Neural cell (in vitro differentiated cells): ENCODE data around the gene RAP1B.

Source experiments
- CTCF ChIP-seq: fragments of 450-650 bp; IDR thresholded peaks from 2 replicates; pipeline ENCODE4 v1.5.1; 2014; ENCODE audit warnings: antibody characterized with exemption, mild to moderate bottlenecking, moderate library complexity; ENCODE audit not compliant: poor library complexity, severe bottlenecking
- EP300 ChIP-seq: fragments of 450-650 bp; conservative IDR thresholded peaks from 2 replicates; pipeline ENCODE4 v1.6.1; 2014; ENCODE audit warnings: antibody characterized with exemption, mild to moderate bottlenecking, moderate library complexity; ENCODE audit not compliant: poor library complexity, severe bottlenecking
- EZH2 ChIP-seq: fragments of 200-600, 300-800 bp; shearing (Covaris generic), sonication (generic); IDR thresholded peaks from 2 replicates; pipeline ENCODE4 v1.6.1; 2014; ENCODE audit warnings: antibody characterized with exemption, low read length, borderline replicate concordance, mild to moderate bottlenecking; ENCODE audit not compliant: insufficient read depth, poor library complexity, severe bottlenecking
- MXI1 ChIP-seq: fragments of 450-650 bp; conservative IDR thresholded peaks from 2 replicates; pipeline ENCODE4 v1.6.1; 2014; ENCODE audit warnings: antibody characterized with exemption, mild to moderate bottlenecking; ENCODE audit not compliant: poor library complexity, severe bottlenecking
- RAD21 ChIP-seq: fragments of 450-650 bp; conservative IDR thresholded peaks from 2 replicates; pipeline ENCODE4 v1.6.1; 2014; ENCODE audit warnings: antibody characterized with exemption, mild to moderate bottlenecking, moderate library complexity
- REST ChIP-seq: IDR thresholded peaks from 2 replicates; pipeline ENCODE4 v1.6.1; 2012; ENCODE audit warnings: borderline replicate concordance
- TAF1 ChIP-seq: IDR thresholded peaks from 2 replicates; pipeline ENCODE4 v1.6.1; 2012; ENCODE audit warnings: low read depth

- no peak for TF ChIP-seq CTCF
- no peak for TF ChIP-seq EP300
- no peak for TF ChIP-seq RAD21
- no peak for TF ChIP-seq EZH2
- TF ChIP-seq MXI1: no peak
- no peak for TF ChIP-seq TAF1
- no peak for TF ChIP-seq REST
Measured at GRCh38 chr12:68621472-68622081, 10.9 kb downstream of the RAP1B start.
